HepG2 (cell line): ENCODE results near the gene TAF11L9. TPM values are rescaled to one million over a fixed set of nuclear protein-coding genes. Genes with fewer than 3 reads are reported as not detected.
A peak's percentile ranks its signal among the peaks of the same experiment; 100 is the strongest.

Experiments
- ATAC-seq: fragments of 200-7000 bp; cut with Tn5 transposase; 3 replicates; pipeline ENCODE4 v1.9.1; 2020; ENCODE audit warnings: mild to moderate bottlenecking, moderate library complexity
- BruUV-seq: library from RNA; stranded (reverse); fragments of 400-500 nt; replicated peaks from 2 replicates; lab custom pipeline; 2021; lab: Mats Ljungman, UMichigan
- CTCF ChIA-PET: fragments of 300-600 bp; formaldehyde crosslinking; extraction: SDS; loops from one replicate; lab custom pipeline; 2021; ENCODE audit warnings: low total read pairs, inconsistent platforms, low intra/inter-chr PET ratio; lab: Yijun Ruan, JAX
- POLR2A ChIA-PET: fragments of 350-600 bp; sonication (Branson Sonifier 250); formaldehyde crosslinking; loops from one replicate; lab custom pipeline; 2020; ENCODE audit warnings: antibody characterized with exemption, inconsistent platforms; lab: Yijun Ruan, JAX
- DNase-seq: peaks from one replicate; pipeline ENCODE4 v3.0.0-alpha.2; 2015; ENCODE audit warnings: low spot score
- FAIRE-seq: peaks from 3 replicates; lab custom pipeline; 2011; peaks lifted over from hg19 to GRCh38; lab: Jason Lieb, UNC
- H2AFZ ChIP-seq: one replicate; pipeline ENCODE4 v1.6.1; 2011; ENCODE audit warnings: low read length, inconsistent platforms
- H3K27ac ChIP-seq: fragments of 300-600 bp; 3 replicates; pipeline ENCODE4 v1.8.0; 2011; ENCODE audit warnings: mixed run types, mild to moderate bottlenecking, mixed read lengths, low read length, inconsistent platforms; ENCODE audit not compliant: insufficient read depth; ENCODE audit errors: extremely low read length
- H3K27me3 ChIP-seq, 2 experiments: fragments of 200-600 bp in 1 of 2; 2 replicates in 1 of 2; 3 replicates in 1 of 2; pipeline versions ENCODE4 v1.6.0 to v1.8.0; 2011; ENCODE audit warnings: low read length in 2 of 2, mild to moderate bottlenecking in 2 of 2, moderate library complexity in 2 of 2, inconsistent platforms in 1 of 2; ENCODE audit not compliant: insufficient read depth in 2 of 2, control insufficient read depth in 1 of 2
- H3K36me3 ChIP-seq, 2 experiments: fragments of 200-600 bp in 1 of 2; replicated peaks in 1 of 2; 2 replicates in 1 of 2; 3 replicates in 1 of 2; pipeline versions ENCODE4 v1.5.1 to v1.8.0; 2011; ENCODE audit warnings: low read length in 2 of 2, inconsistent platforms in 1 of 2; ENCODE audit not compliant: insufficient read depth in 2 of 2, control insufficient read depth in 1 of 2
- H3K4me1 ChIP-seq: 2 replicates; pipeline ENCODE4 v1.5.1; 2012; ENCODE audit warnings: low read length, inconsistent platforms; ENCODE audit not compliant: insufficient read depth
- H3K4me2 ChIP-seq: 2 replicates; pipeline ENCODE4 v1.6.0; 2011; ENCODE audit warnings: low read depth, low read length, inconsistent platforms
- H3K4me3 ChIP-seq, 3 experiments: fragments of 200-600 bp in 1 of 3; sonication (generic), shearing (Covaris generic) in 1 of 3; replicated peaks in 1 of 3; 2 replicates each; pipeline ENCODE4 v1.5.1; 2011 to 2016; ENCODE audit warnings: low read length in 3 of 3, inconsistent platforms in 2 of 3, low read depth in 2 of 3, mild to moderate bottlenecking in 2 of 3, control low read depth in 1 of 3, mixed read lengths in 1 of 3; ENCODE audit not compliant: insufficient read depth in 1 of 3
- H3K79me2 ChIP-seq: one replicate; pipeline ENCODE4 v1.6.1; 2011; ENCODE audit warnings: low read length, inconsistent platforms; ENCODE audit not compliant: insufficient read depth
- H3K9ac ChIP-seq: 2 replicates; pipeline ENCODE4 v1.6.0; 2011; ENCODE audit warnings: mild to moderate bottlenecking, low read depth, low read length, inconsistent platforms; ENCODE audit not compliant: insufficient read depth
- H3K9me3 ChIP-seq: 2 replicates; pipeline ENCODE4 v1.5.1; 2012; ENCODE audit warnings: mild to moderate bottlenecking, low read length
- H4K20me1 ChIP-seq: 2 replicates; pipeline ENCODE4 v1.6.0; 2011; ENCODE audit warnings: inconsistent platforms, mild to moderate bottlenecking, low read length, moderate library complexity; ENCODE audit not compliant: insufficient read depth
- FOXM1 ChIP-seq: sonication (generic); formaldehyde crosslinking; IDR thresholded peaks from 2 replicates; pipeline ENCODE4 v1.5.0; 2020; ENCODE audit warnings: missing genetic modification reagents
- KLF9 ChIP-seq: IDR thresholded peaks from 2 replicates; pipeline ENCODE4 v1.6.1; 2016; ENCODE audit warnings: low read depth
- MBD4 ChIP-seq: IDR thresholded peaks from 2 replicates; pipeline ENCODE4 v1.6.1; 2012; ENCODE audit warnings: low read length, inconsistent platforms, borderline replicate concordance
- POLR2G ChIP-seq: fragments of 200-400 bp; formaldehyde crosslinking; IDR thresholded peaks from 2 replicates; pipeline ENCODE4 v1.6.1; 2018; ENCODE audit warnings: mild to moderate bottlenecking, low read depth, low read length, moderate library complexity
- REL ChIP-seq: sonication (generic); formaldehyde crosslinking; conservative IDR thresholded peaks from 2 replicates; pipeline ENCODE4 v1.8.0; 2022; ENCODE audit warnings: mild to moderate bottlenecking, missing genetic modification reagents, moderate library complexity
- TEAD2 ChIP-seq: sonication (generic); formaldehyde crosslinking; IDR thresholded peaks from 2 replicates; pipeline ENCODE4 v1.9.0; 2021; ENCODE audit warnings: missing genetic modification reagents
- ZNF33B ChIP-seq: sonication (generic); formaldehyde crosslinking; IDR thresholded peaks from 2 replicates; pipeline ENCODE4 v1.5.1; 2020; ENCODE audit warnings: mild to moderate bottlenecking, missing genetic modification reagents
- ZNF549 ChIP-seq: sonication (generic); formaldehyde crosslinking; IDR thresholded peaks from 2 replicates; pipeline ENCODE4 v1.5.0; 2020; ENCODE audit warnings: missing genetic modification reagents
- WGBS: methylation state at CpG from one replicate; pipeline ENCODE4 v1.1.6; 2017; ENCODE audit warnings: low lambda C conversion rate; 5-methylcytosine and 5-hydroxymethylcytosine counted together
- in situ Hi-C: cut with HindIII; loops from 2 replicates; pipeline ENCODE4 v1.10.0; 2017; ENCODE audit warnings: low pct_unique_long_range_greater_than_20kb; ENCODE audit not compliant: extremely low pct_ligation_motif_present
- intact Hi-C: fragments of 100-400 bp; cut with micrococcal nuclease; formaldehyde crosslinking; loops from one replicate; pipeline ENCODE4 v1.10.0; 2022; ENCODE audit not compliant: unreplicated experiment
- polyA plus RNA-seq, 8 experiments: library from polyadenylated mRNA; depleted of rRNA in 3 of 8; stranded (reverse) in 7 of 8; unstranded in 1 of 8; fragments of >200 nt; fragmentation: Illumina TruSeq in 4 of 8; extraction: Trizol in 4 of 8; gene quantifications; 2 replicates each; pipeline versions ENCODE4 v1.2.1 to v1.2.3, GENCODE V29; 2011 to 2016; ENCODE audit warnings: low read depth in 4 of 8, missing spikeins in 1 of 8, mixed read lengths in 1 of 8; ENCODE audit not compliant: insufficient read depth in 1 of 8
- total RNA-seq, 5 experiments: library from RNA; depleted of rRNA; stranded (reverse); fragments of >200 nt; fragmentation: Illumina TruSeq; extraction: Trizol; gene quantifications; 2 replicates each; pipeline ENCODE4 v1.2.3, GENCODE V29; 2016; ENCODE audit warnings: low read depth in 1 of 5
- TF ChIP-seq, protein P1 (sequence below): sonication (generic); formaldehyde crosslinking; IDR thresholded peaks from 2 replicates; pipeline ENCODE4 v1.5.1; 2020; ENCODE audit warnings: missing genetic modification reagents, mild to moderate bottlenecking, borderline replicate concordance
- TF ChIP-seq, protein P2 (sequence below): sonication (generic); formaldehyde crosslinking; IDR thresholded peaks from 2 replicates; pipeline ENCODE4 v1.9.0; 2022; ENCODE audit warnings: missing genetic modification reagents, mild to moderate bottlenecking, borderline replicate concordance
- TF ChIP-seq, protein P3 (sequence below): sonication (generic); formaldehyde crosslinking; IDR thresholded peaks from 2 replicates; pipeline ENCODE4 v1.5.0; 2020; ENCODE audit warnings: mild to moderate bottlenecking, missing genetic modification reagents, moderate library complexity

Gene TAF11L9
- total and polyA plus RNA-seq, 2 of the 13 experiments (the other 11 are each of a cell fraction or from before 2014, with no cell fraction given), result not detected

DNA sequence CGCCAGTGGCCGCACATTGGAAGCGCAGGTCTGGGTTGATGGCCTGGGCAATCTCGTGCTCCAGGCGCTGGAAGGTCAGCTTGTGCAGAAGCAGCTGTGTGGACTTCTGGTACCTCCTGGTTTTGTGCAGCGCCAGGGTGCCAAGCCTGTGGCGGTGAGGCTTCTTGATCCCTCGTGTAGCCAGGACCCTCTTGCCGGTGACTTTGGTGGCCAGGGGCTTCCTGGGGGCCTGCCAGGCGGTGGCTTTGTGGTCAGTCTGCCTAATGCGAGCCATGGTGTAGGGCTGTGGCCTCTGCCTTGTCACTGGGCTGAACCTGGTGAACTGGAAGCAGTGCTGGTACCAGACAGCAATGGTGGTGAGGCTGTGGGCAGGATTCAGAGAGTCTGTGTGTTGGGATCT, 31.5 kb upstream of the TAF11L9 start:
- in situ Hi-C loops (no loop called here), intact Hi-C loops (no loop called here)
- no peak overlapping the region for H3K27ac ChIP-seq
- ChIA-PET POLR2A (no interaction called here), CTCF (no interaction called here)
- no peak for TF ChIP-seq KLF9 (CRISPR knock-in tag)
- no peak for TF ChIP-seq ZNF549 (CRISPR knock-in tag)
- TF ChIP-seq ZNF33B (CRISPR knock-in tag), result no peak
- TF ChIP-seq REL (CRISPR knock-in tag), result no peak
- TF ChIP-seq, protein P1, sequence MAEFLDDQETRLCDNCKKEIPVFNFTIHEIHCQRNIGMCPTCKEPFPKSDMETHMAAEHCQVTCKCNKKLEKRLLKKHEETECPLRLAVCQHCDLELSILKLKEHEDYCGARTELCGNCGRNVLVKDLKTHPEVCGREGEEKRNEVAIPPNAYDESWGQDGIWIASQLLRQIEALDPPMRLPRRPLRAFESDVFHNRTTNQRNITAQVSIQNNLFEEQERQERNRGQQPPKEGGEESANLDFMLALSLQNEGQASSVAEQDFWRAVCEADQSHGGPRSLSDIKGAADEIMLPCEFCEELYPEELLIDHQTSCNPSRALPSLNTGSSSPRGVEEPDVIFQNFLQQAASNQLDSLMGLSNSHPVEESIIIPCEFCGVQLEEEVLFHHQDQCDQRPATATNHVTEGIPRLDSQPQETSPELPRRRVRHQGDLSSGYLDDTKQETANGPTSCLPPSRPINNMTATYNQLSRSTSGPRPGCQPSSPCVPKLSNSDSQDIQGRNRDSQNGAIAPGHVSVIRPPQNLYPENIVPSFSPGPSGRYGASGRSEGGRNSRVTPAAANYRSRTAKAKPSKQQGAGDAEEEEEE (CRISPR knock-in tag), result no peak
- TF ChIP-seq MBD4, result no peak
- TF ChIP-seq TEAD2, result no peak
- TF ChIP-seq POLR2G, result no peak
- H2AFZ ChIP-seq, result no peak overlapping the region
- no peak for FAIRE-seq
- no peak overlapping the region for H3K4me2 ChIP-seq
- no peak for DNase-seq
- H3K4me3 ChIP-seq, result no peak overlapping the region
- no peak overlapping the region for H3K9ac ChIP-seq
- no peaks in the 10 kb centered on the region for H4K20me1 ChIP-seq
- H3K36me3 ChIP-seq, result no peaks in the 10 kb centered on the region
- H3K79me2 ChIP-seq, result no peaks in the 10 kb centered on the region
- no peaks in the 10 kb centered on the region for H3K9me3 ChIP-seq
- WGBS, result no CpG with 5 or more reads among the region's 11 CpGs
- no peak for ATAC-seq
- no peaks in the 10 kb centered on the region for H3K4me1 ChIP-seq
- no TSS peak for BruUV-seq
- H3K27me3 ChIP-seq, result no peaks in the 10 kb centered on the region

DNA sequence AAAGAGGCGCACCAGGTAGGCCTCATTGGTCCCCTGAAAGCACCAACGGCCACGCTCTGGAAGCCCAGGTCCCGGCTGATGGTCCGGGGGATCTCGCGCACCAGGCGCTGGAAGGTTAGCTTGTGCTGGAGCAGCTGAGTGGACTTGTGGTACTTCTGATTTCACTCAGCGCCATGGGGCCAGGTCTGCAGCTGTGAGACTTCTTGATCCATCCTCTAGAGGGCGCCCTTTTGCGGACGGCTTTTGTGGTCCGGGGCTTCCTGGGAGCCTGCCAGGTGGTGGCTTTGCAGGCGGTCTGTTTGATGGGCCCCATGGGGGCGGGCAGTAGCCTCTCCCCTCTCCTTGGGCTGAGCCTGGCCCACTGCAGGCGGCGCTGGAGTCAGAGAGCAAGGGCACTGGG, 26.4 kb upstream of the TAF11L9 start:
- H3K4me1 ChIP-seq, result no peaks in the 10 kb centered on the region
- BruUV-seq, result no TSS peak
- no peak overlapping the region for H3K9ac ChIP-seq
- no peak for ATAC-seq
- H2AFZ ChIP-seq, result no peak overlapping the region
- in situ Hi-C loops (no loop called here), intact Hi-C loops (no loop called here)
- WGBS, result 39% methylated on average over 5 of the region's 17 CpGs
- no peaks in the 10 kb centered on the region for H3K36me3 ChIP-seq
- CTCF ChIA-PET, result no interaction called here
- no peak overlapping the region for H3K4me2 ChIP-seq
- H3K4me3 ChIP-seq, result no peak overlapping the region
- no peaks in the 10 kb centered on the region for H3K9me3 ChIP-seq
- H4K20me1 ChIP-seq, result no peaks in the 10 kb centered on the region
- H3K27me3 ChIP-seq, result no peaks in the 10 kb centered on the region
- TF ChIP-seq, protein P2, sequence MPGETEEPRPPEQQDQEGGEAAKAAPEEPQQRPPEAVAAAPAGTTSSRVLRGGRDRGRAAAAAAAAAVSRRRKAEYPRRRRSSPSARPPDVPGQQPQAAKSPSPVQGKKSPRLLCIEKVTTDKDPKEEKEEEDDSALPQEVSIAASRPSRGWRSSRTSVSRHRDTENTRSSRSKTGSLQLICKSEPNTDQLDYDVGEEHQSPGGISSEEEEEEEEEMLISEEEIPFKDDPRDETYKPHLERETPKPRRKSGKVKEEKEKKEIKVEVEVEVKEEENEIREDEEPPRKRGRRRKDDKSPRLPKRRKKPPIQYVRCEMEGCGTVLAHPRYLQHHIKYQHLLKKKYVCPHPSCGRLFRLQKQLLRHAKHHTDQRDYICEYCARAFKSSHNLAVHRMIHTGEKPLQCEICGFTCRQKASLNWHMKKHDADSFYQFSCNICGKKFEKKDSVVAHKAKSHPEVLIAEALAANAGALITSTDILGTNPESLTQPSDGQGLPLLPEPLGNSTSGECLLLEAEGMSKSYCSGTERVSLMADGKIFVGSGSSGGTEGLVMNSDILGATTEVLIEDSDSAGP (CRISPR knock-in tag), result no peak
- TF ChIP-seq FOXM1 (CRISPR knock-in tag), result no peak
- TF ChIP-seq, protein P3, sequence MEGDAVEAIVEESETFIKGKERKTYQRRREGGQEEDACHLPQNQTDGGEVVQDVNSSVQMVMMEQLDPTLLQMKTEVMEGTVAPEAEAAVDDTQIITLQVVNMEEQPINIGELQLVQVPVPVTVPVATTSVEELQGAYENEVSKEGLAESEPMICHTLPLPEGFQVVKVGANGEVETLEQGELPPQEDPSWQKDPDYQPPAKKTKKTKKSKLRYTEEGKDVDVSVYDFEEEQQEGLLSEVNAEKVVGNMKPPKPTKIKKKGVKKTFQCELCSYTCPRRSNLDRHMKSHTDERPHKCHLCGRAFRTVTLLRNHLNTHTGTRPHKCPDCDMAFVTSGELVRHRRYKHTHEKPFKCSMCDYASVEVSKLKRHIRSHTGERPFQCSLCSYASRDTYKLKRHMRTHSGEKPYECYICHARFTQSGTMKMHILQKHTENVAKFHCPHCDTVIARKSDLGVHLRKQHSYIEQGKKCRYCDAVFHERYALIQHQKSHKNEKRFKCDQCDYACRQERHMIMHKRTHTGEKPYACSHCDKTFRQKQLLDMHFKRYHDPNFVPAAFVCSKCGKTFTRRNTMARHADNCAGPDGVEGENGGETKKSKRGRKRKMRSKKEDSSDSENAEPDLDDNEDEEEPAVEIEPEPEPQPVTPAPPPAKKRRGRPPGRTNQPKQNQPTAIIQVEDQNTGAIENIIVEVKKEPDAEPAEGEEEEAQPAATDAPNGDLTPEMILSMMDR (CRISPR knock-in tag), result 0 out of 2 replicates have a peak, but pooled peaks have one; percentile 17
- DNase-seq, result no peak
- no peak overlapping the region for H3K27ac ChIP-seq
- no peaks in the 10 kb centered on the region for H3K79me2 ChIP-seq
- FAIRE-seq, result no peak
- POLR2A ChIA-PET, result no interaction called here
